ENCODE measurements around the gene WDFY3.

DNA sequence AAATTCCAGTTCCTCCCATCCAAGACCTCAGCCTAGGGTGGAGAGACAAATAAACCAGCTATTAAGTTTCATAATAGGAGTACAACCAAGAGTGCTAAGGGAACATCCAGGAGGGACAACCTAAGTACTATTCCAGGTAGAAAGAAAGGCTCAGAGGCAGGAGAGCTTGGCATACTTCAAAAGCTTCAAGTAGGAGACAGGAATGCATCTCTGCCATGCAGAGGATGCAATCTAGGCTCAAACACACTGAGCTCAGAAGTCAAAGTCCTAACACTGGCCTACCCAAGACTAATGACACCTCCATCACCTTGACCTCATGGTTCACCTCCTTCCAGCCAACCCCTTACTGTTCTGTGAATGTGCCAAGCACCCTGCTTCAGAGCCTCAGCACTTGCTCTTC is 8.1 kb downstream of the WDFY3 start:
- TF ChIP-seq EZH2 (IDR thresholded peaks at IDR 0.05; ENCODE audit: insufficient read depth, poor library complexity, severe bottlenecking) (no peak), EZH2phosphoT487 (IDR thresholded peaks at IDR 0.05; ENCODE audit: insufficient read depth, low read depth) (no peak)

Measured in GM23248 (cell line).